Stimulated activated CD4-positive, alpha-beta T cell treated with anti-CD3 and anti-CD28 coated beads, Interleukin-15, amount 100 ng/mL, for 24 hours (primary cell): ENCODE results near the gene PLPPR1.
"Not testable (repeated sequence)": the region's sequence is repeated elsewhere in the genome, so short reads cannot be mapped to it uniquely, and the experiment has no call there.

Experiments
- DNase-seq: peaks from one replicate; pipeline ENCODE4 v3.0.0-alpha.2; 2020

PLPPR1 gene

DNA sequence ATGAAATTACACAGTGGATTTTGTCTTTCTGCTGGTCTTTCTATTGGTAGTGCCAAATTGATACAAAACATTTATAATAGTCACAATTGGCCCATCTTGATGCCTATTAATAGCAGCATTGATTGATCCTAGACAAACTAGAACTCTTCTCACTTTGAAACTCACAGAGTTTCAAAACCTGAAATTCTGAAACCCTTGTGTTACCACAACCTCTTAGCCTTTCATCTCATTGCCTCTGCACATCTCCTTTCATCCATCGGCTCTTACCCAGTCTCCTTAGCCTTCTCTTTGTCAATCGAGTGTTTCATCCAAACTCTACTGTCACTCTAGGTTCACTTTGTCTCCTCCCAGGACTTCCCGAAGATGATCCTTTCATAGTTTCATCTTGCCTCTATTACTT, 22.1 kb downstream of the PLPPR1 start:
- DNase-seq = no peak

DNA sequence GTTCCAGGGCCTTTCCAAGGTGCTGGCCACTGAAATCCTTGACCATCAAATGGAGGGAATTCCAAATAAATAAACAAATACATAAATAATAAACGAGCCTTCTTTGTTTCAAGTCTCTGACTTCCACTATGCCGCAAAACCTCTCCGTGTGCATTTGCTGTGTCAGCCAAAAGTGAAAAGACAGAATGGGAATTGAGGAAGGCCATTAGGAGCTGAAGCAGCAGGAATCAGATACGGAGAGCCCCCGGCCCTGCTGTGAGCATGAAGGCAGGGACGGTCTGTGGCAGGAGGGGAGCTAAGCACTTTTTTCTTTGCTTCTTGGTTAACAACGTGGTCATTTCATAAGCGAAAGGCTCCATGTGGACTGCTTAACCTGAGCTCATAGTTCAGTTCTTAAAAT, 26.1 kb downstream of the PLPPR1 start:
- no peak for DNase-seq

DNA sequence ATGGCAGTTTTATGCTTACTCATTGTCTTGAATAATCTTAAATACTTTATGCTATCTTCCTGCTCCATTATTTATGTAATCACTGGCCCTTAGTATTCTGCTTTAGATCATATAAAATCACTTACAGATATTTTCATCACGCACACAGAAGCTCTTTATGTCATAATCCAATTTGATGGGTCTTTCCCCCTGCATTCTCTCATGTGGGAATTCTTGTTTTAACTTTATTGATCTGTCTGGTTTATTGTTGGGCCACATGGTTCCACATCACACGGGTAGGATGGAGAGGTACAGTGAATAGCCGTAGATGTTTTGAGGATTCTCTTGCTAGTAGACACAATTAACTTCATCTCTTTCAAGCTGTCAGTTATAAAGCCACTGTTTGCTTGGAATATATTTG, 27.0 kb downstream of the PLPPR1 start:
- DNase-seq = no peak

DNA sequence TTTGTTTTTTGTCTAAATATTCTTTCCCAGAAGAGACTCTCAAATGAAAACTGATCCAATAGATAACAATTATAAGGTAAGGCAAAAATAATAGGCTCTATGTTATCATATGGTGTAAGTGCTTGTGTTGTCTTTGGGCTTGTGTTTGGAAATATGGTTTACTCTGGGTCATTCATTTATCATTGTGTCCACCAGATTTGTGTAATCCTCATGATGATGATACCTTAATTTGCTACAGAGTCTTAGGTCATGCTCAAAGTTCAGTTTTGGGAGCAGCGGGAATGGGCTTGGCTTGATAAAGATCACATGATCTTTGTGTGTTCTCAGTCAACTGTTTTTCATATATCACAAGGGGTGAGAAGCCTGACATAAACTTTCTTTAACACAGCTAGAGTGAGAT, 34.2 kb downstream of the PLPPR1 start:
- no peak for DNase-seq

DNA sequence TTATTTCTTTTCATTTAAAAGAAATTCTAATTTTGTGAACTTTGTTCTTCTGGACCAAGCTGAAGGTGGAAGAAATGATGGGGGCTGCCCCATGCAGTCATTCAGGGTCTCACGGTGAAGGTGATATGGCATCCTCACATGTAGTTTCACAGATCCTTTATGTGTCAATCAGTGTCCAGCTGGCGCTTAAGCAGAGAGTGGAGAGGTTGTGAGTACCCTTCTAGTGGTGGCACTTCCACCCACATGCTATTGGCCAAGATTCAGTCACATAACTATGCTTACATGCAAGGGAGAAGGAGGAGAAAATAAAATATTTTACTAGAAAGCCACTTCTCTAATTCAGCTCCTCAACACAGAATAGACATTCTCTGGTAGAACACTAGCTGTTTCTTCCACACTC, 34.7 kb downstream of the PLPPR1 start:
- DNase-seq = no peak

DNA sequence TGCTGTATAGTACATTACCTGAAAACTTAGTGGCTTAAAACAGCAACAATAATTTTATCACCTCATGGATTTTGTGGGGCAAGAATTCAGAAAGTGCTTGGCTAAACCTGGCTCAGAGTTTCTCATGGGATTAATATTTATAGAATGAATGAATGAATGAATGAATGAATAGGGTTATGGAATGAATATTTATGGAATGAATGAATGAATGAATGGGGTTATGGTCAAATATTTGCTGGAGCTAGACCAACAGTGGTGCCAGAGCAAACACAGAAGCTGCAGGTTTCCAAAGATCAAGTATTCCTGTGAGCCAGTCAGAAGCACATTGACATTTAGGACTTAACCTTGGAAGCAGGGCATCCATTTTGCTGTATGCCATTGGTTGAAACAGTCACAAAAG, 35.7 kb downstream of the PLPPR1 start:
- DNase-seq = no peak

DNA sequence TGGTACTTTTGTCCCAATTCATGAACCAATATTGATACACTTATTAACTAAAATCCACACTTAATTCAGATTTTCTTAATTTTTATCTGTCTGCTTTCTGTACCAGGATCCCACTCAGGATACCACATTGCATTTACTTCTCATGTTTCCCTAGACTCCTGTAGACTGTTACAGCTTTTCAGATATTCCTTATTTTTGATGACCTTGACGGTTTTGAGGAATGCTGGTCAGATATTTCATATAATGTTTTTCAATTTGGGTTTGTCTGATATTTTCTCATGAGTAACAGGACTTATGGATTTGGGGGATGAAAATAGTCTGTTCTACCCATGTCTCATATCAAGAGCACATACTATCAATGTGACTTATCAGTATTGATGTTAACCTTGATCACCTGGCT, 37.4 kb downstream of the PLPPR1 start:
- no peak for DNase-seq

DNA sequence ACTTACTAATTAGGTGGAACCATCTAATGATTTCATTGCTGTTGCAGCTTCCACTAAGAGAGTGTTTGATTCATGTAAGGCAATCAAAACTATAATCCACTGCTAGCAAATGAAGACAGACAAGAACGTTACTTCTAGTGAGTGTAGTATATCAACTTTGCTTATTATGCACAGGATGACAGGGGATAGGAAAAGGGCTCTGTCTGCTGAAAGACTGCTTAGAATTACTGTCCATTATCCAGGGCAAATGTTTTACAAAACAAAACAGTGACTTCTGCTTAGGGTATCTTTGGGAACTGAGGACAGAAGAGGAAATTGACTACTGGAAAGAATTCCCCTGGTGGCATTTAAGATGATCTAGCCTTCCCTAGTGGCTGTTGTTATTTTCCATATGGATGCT, 40.2 kb downstream of the PLPPR1 start:
- no peak for DNase-seq

DNA sequence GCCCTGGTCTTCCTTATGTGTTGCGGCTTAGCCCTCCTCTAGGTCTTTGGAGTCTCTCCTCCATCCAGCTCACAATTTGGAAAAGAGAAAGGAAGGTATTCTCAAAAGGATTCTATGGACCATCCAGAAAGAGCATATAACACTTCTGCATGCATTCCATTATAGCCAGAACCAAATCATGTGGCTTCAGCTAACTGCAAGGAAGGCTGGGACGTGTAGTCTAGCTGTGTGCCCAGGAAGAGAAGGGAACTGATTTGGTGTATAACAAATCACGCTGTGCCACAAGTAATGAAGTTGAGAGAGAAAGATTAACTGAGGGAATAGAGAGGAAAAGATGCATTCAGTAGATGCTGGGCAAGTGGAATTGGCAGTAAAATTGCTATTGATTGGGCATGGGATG, 43.7 kb downstream of the PLPPR1 start:
- DNase-seq = no peak

DNA sequence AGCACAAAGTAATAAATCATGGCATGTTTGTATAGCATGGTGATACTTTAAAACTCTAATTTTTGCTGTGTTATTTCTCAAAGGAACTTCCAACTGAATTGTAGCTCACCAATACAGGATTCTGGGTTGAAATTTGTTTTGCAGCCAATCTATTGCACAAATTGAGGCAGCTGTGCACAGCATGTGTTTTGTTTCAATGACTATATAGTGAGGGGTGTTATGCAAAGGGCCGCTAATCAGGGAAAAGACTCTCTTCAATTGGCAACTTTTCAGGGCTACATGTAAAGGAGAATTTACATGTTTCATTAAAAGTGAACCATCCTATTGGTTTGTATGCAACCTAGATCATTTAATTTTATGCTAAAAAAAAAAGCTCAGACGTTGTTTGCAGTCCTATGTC, 44.6 kb downstream of the PLPPR1 start:
- no peak for DNase-seq

DNA sequence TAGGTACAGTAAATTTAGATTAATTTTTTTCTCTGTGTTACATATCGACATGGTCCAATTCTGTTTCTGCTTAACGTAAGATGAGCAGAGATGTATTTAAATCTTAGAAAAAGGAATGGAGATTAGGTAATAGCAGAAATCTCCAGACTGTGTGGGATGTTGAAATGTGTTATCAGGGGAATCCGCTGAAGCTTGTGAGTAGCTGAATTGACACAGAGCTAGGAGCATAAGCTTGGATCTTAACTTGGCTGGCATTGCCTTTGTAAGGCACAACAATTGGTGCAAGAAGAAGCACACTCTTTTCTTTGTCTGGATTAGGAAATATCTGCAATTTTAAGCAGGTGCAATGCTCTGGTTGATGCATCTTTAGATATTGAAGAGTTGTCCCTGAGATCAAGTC, 53.1 kb downstream of the PLPPR1 start:
- no peak for DNase-seq

DNA sequence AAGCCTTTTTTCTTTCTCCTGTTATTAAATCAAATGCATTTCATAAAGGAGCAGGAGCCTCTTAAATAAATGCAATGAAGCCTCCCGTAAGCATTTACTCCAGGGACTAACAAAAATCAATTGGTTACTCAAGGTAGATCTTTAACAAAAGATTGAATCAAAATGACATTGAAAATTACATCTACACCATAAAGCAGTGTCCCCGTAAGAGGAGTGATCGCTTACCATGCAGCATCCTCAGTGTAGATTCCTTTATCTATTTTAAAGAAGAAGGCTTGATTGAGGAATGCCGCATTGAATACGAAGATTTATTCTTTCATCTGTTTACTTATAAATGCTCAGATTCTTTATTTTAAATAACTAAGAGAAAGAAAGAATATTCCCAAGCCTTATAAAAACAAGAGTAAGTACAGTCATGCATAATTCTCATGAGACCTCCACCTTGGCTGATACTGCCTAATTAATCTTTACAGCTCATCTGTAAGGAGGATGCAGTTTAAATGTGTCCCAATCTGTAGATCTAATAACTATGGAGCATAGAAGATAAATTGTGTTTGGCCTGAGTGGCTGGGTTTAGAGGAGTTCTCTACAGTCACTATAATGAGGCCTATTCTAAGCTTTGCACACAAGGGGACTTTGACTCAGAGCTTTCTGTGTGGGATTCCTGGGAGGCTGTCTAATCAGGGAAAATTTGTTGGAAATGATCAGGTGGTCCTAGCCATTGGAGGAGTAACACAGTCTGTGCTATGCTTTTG, 55.1 kb downstream of the PLPPR1 start:
- DNase-seq = no peak

DNA sequence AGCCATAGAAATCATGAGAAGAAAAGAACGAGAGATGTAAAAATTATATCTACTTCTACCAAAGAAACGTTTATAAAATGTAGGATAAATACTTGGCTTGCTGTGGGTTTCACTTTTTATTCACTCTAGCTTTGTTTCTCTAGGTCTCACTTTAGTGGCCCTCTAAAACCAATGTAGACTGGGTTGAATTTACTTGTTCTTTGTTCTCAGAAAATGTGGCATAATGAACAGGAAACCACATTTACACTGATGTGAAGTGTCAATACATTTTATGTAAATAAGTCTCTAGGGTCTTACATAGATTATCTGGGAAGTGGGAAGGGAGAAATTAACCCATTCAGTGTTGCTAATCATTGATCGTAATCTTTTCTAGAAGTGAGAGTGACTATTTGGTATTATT, 58.9 kb downstream of the PLPPR1 start:
- no peak for DNase-seq

DNA sequence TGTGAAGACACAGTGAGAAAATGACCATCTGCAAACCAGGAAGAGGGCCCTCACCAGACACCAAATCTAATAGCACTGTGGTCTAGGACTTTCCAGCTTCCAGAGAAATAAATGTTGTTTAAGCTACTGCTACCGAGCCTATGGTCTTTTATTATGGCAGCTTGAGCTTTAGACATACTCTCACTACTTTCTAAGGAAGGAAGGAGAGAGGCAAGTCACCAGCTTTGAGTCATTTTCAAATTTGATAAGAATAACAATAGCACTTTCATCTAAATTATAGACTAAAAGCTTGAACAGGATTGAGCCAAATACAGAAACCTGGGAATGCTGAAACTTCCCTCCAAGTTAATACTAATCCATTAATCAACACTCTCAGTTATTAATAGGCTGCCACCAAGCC, 64.4 kb downstream of the PLPPR1 start:
- DNase-seq = no peak

DNA sequence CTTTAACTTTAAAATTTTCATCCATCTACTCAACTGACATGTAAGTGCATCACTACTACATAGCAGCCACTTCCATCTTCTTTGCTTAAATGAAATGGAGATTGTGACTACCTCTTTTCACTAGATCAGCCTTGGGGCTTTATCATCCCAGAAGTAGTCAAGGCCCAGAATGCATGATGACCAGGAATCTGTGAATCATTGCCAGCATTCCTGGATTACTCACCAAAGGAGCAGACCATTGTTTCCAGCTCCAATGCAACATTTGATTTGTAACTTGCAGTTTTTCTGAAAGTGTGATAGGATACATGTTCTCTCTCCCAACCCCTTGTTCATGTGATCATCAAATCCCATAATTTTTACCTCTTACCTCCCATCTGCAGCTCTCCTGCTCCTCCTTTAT, 65.1 kb downstream of the PLPPR1 start:
- DNase-seq = no peak

DNA sequence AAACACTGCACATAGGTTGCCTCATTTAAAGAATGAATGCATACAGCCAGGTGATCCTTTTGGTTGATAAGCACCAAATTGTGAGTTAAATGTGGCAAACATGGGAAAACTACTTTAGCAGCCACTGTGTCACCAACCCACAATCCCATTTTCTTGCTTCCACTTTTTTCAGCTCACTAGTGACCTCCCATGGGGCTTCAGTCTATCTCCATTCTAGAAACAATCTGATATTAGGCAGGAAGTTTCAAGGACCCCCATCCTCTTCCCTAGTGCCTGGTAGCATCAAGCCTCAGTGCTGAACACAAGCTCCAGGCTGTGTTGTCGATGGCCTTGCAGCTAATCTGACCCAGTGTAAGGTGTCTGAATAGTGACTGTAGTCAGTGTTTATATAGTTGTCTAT, 66.2 kb downstream of the PLPPR1 start:
- no peak for DNase-seq

DNA sequence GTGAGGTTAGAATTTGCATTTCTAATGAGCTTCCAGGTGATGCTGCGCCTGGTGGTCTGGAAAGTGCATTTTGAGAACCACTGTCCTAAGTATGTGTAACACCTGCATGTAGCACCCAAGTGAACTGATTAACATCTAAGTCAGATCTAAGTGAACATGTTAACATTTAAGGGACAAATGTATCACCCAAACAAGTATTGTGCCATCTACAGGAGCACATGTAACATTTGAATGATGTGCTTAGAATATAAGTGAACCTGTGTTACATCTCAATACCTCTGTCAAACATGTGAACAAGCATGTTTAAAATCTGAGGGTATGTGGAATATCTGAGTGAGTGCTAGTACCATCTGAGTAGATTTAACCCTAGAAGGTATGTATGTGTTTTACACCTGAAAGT, 68.7 kb downstream of the PLPPR1 start:
- no peak for DNase-seq

DNA sequence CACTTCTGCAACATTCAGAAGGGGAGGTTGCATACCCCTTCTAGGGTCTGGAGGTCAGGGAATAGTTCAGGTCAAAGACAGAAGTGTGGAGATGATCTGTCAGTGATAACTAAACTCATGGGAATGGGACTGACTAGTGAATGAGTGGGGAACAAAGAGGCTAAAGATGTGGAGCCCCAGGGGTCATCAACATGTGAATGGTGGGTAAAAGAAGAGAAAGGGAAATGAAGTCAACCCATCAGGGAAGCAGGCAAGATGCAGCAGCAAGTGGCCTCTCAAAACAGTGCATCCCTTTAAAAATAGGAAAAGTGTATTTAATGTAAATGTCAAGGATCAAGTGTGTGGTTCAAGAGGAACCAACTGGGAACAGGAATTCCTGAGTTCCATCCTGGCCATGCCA, 69.9 kb downstream of the PLPPR1 start:
- DNase-seq = no peak

DNA sequence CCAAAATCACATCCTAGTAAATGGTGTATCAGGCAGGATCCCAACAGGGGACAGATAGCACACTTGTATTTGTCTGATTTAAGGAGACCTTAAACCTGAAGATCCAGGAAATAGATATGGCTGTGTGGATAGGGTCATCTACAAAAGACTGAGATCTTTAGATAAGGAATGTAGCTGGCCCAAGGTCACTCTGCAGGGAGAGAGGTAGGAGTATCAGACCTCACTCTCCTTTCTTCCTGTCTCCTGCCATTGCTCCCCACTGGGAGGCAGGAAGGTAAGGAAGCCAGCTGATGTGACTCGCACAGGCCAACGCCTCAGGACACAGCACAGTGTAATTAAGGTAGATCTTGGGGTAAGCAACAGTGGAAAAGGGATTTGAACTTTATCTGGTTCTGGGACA, 85.8 kb downstream of the PLPPR1 start:
- DNase-seq = no peak

DNA sequence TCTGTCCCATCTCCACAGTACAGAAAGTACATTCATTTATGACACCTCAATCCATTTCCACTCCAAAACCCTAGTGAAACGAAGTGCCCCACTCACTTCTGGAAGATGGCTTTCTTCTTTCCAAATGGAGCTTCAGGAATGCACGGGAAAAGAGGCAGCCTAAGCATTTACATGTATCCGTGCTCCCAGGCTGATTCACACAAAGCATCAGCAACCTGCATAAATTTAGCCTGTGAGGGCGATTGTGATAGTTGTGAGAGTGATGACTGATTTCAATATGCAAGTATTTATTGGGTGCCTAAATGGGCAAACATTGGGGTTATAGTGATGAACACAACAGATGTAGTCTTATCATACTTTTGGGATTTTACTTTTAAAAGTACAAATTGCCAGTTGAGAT, 86.6 kb downstream of the PLPPR1 start:
- DNase-seq = no peak

DNA sequence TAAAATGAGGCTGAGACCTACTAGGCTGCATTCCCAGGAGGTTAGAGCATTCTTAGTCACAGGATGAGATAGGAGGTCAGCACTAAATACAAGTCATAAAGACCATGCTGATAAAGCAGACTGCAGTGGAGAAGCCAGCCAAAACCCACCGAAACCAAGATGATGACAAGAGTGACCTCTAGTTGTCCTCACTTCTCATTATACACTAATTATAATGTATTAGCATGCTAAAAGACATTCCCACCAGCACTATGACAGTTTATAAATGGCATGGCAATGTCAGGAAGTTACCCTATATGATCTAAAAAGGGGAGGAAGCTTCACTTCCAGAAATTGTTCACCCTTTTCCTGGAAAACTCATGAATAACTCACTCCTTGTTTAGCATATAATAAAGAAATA, 88.6 kb downstream of the PLPPR1 start:
- DNase-seq = no peak

DNA sequence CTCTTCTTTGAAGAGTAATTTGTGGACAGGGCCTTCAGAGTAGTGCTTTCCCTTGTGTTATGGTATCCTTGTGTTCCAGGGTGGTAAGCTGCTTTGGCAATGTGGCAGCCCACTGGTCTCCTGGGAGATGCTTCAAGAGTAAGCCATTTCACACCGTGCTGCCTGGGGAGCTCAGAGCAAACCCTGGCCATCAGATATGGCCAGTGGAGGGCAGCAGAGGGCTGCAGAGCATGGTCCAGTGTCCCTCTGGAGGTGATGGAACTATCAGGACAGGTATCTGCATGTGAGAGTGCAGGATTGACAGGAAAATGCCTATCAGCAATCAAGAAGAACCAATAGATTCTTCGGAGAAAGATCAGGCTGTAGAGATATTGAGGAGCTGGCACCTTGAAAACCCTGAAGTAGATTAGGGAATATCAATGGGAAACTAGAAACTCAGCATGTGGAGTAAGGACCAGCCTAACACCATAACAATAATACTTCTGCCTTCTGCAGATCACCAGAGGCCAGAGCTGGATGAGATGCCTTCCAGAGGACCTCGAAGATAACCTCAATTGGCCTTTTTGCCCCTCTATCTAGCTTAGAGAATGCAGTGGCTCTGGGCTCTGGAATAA, 90.8 kb downstream of the PLPPR1 start:
- peak; percentile 45 for DNase-seq

DNA sequence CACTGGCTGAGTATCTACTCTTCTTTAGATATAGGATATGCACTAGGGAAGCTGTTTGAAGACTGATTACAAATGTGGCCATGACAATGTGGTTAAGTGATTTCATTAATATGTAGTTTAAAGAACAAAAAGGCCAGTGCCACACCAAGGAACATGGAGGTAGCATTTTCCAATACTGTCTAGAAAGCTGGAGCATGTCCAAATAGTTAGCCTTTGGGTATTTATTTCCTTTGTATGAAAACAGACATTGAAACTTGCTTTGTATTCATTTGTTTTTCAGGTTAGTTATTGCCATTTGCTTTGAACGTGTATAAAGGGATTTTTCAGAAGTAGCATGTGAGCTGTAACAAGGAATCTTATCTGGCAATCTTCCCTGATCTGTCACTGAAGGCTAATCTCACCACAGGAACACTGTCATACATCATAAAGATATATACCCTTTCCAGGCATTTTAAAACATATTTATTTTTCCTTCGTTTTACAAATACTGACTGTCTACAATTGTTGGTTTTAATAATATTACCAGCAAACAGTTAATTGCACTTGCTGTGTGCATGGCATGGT, 93.4 kb downstream of the PLPPR1 start:
- no peak for DNase-seq

DNA sequence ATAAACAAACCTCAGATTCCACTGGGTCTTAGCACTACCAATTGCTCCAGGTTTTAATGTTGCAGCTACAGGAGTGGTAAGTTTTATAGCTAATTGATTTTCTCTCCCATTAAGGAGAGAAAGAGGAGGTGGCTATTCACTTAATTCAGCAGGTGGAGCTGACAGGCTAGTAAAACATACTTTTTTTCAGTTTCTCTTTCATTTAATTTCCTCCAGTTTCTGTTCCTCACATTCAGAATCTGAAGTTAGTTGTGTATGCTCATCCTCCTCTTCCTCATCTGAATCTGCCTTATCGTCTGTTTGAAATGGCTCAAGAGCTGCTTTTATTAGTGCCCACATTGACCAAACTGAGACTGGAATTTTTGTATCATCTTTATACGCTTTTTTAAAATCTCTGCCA, 98.0 kb downstream of the PLPPR1 start:
- DNase-seq = no peak

DNA sequence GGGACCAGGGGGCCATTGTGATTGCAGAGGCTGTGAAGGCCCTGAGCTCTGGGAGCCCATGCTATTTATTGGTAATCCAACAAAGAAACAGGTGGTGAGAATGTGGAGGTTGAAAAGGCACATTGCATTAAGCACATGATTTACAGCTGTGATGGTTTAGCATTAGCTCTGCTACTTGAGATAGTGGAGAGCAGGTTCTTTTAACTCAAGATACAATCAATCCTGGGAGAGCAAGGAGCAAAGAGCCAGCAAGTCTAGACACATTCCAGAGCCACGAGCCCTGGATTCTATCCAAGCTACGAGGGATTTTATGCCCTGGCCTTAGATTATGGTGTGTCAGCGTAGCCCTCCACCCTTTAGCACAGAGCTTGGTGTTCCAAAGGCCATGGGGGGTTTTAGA, 98.8 kb downstream of the PLPPR1 start:
- not testable (repeated sequence) for DNase-seq
